Stimulated activated naive CD4-positive, alpha-beta T cell treated with Interleukin-2 at 50 U/mL for 16 hours (primary cell): ENCODE results near the gene CES1.
"Not testable (repeated sequence)": the region's sequence is repeated elsewhere in the genome, so short reads cannot be mapped to it uniquely, and the experiment has no call there.

Source experiments
- DNase-seq: peaks from one replicate; lab custom pipeline; 2025; lab: John Stamatoyannopoulos, UW

The CES1 gene

DNA sequence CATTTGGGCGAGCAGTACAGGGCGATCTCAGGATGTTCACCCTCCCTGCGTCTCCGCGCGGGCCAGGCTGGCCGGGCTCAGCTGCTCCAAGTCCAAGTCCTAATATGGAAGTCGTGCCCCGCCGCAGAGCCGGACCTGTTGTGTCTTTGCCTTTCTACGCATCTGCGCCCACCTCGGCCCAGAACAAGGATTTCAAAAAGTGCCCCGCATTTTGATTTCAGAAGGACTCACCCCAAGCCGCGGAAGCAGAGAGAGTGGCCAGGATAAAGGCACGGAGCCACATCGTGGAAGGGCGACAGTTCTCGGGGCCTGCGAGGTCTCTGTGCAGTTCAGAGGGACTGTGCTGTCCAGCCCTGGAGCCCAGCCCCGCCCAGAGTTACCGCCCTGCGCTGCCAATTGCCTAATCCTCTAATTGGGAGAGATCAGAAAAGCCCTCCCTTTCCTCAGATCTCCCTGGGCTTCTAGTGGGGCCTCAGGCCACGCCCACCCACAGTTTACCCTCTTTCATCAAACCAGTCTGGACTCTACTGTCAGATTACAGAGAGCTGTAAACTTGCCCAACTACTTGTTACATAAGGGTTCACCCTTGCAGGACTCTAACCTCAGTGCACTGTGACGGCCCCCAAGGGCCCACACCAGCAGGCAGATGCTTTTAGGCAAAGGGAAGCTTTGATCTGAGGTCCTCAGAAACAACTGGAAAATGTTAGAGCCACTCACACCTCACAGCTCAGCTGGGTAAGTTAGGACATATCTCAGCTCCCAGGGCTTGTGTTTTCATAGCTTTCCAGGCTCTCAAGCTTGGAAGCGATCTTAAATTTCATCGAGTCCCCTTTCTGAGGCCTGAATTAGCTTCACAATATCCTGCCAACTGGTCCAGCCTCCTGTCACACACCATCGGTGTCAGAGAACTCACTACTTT lies at the start of gene CES1:
CES1 (minus strand) TSS at position 324 of the 919 bp plus-strand sequence; CDS start at position 283, 41 bp downstream.
- DNase-seq: no peak

DNA sequence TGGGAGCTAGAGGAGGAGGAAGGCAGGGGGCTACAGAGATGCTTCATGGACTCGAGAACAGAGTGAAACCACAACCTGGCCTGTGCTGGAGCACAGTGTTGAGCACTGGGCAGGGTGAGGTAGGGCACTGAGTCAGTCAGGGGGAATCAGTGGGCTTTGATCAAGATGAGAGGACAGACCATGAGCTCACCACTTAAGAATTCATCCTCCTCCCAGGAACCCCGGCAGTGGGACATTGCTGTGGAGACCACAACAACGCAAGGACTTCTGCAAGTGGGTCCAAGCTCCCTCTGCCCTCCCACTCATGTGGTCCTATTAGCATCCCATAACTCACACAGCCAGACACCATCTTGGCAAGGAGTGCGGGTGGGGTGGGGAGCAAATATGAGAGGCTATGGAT lies 44.0 kb upstream of the CES1 start:
- DNase-seq: no peak

DNA sequence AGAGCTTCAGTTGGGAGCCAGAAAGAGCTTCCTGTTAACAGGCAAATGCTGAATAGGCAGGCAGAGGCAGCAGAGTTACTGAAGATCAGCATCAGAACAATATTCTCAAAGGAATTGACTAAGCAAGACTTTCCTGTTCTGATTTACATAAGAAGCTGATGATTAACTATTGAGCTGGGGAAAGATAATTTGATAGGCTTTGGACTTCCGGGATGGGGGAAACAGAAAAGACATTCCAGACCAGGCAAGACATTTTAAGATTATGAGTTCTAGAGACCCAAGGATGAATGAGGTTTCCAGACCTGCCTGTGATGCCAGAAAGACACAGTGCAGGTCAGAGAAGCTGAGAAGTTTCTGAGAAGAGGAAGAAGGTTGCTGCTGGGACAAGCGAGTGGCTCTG lies 42.4 kb upstream of the CES1 start, which contains the start of gene CES5A:
CES5A (minus strand) TSS at position 101 of the 400 bp plus-strand sequence. CDS start 152 bp downstream, outside the sequence.
- no peak for DNase-seq

DNA sequence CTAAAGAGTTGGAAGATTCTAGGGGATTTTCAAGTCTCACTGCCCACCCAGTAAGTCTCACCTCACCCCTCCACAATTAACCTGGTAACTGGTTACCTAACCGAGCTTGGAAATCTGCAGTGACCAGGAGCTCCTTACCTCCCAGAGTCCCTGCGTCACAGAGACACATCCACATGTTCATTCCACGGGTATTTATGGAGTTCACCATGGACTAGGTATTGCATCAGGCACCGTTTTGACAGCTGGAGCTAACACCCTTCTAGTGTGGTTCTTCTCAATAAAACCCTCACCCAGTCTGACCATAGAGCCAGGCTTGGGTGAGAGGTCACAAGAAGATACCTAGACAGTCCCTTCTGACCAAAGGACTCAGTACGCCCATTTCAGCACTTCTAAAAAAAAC lies 40.2 kb upstream of the CES1 start:
- DNase-seq: no peak

DNA sequence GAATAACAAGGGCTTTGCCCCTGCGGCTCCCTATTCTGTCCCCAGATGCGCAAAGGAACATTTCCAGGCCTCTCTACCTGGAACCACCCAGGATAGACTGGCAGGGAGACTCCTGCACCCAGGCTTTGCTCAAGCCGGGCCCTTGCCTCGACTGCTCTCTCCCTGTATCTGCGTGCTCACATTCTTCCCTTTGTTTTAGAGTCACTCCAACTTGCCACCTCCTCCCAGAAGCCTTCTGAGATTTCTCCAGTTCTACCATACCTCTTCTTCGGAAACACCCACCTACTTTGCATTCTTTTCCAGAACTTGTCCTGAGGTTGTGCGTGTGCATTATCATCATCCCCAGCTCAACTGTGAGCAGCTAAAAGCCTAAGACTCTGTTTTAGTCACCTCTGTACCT lies 39.2 kb upstream of the CES1 start:
- no peak for DNase-seq

DNA sequence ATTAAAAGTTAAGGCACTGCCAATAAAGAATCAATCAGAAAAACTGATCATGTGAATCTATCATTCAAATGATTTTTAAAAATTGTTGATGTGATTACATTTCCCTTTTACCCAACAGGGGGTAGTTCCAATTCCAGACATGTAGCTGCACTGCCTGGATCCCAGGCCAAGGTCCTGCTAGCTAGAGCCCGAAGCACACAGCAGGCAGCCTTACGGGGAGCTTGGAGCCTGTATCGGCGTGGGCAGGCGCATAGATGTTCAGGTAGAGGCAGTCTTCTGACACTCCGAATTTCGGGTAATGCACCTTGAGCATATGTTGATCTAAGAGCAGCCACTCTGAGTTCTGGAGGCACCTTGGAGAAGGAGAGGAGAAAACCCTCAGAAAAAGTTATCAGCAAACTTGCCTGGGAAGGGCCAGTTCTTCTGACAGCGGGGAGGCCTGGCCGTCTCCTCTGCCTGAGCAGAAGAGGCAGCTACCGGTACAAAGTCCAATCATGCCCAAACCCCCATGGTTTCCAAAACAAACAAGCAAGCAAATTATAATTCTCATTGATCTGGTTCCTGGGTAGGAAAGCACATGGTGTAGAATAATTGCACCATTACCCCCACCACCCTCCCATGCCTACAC lies 38.6 kb upstream of the CES1 start:
- no peak for DNase-seq

DNA sequence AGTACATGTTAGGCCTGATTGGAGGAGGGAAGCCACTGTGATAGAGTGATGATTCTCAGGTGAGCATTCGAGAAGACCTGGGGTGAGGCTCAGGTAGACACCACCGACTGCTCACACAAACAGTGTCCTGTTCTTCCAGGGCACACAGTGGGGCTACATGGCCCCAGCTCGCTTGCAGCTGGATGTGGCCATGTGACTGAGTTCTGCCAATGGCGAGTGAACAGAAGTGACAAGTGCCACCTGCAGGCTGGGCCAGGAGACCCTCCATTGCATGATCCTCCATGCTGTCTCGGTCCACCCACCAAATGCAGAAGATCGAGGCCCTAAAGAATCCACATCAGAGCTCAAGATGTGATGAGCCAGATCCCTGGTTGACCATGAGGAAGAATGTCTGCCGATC lies 36.1 kb upstream of the CES1 start:
- DNase-seq: no peak

DNA sequence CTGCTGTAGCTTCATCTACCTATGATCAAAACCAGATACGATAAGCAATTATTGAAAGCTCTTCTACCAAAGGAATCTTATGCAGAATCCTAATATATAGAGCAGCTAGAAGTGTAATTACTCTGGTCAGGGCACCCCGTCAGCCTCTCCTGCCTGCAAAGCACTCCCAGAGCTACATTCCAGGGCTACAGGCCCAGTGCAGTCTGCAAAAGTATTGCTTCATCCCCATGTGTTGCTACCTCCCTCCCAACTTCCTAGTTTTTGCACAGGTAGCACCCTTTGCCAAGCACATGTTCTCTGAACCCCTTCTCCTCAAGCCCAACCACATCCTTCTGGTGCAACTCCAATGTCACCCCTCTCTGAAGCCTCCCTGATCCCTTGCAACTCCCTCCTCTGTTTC lies 35.2 kb upstream of the CES1 start:
- no peak for DNase-seq

DNA sequence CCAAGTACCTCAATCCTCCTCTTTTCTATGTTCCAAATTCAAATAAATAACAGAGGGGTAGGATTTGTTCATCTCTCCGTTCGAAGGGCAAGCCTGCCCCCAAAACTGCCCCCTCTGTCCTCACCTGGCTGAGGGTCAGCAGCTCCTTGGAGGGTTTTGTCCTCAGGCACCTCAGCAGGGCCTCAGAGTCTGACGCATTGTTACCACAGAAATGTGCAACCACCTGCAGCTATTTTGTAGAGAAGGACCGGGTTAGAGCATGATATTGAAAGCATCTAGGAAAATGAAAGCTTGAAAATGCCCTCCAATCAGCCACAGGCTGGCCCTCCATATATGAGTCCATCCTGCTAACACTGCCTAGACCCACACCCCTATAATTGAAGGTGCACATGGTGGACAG lies 28.4 kb upstream of the CES1 start:
- no peak for DNase-seq

DNA sequence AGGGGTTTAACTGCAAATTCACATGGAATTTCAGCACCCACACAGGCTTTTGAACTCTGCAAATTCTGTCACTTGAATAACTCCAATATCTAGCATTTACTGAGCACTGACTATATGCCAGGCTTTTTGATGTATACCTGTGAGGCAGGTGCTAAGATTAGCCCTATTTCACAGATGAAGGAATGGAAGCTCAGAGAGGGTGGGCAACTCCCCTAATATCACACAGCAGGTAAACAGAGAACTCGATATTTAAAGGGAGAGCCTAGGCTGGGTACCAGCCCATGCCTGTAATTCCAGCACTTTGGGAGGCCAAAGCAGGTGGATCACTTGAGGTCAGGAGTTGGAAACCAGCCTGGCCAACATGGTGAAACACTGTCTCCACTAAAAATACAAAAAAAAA lies 24.8 kb upstream of the CES1 start:
- not testable (repeated sequence) for DNase-seq

DNA sequence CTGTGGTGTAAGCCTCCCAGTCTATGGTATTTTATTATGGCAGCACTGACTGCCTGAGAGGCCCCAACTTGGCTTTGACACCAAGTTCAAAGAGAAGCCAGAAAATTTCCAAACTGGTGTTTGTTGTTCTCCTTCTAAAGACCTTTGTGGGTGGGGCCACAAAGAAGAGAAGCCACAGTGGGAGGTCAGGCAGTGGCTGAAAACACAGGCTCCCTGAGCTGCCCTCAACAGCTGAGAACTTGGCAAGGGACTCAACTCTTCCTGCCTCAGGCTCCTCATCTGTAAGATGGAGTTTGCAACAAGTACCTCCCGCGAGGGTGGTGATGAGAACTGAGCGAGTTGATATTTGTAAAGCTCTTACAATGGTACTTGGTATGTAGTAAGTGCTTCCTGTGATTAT lies 24.1 kb upstream of the CES1 start:
- no peak for DNase-seq

DNA sequence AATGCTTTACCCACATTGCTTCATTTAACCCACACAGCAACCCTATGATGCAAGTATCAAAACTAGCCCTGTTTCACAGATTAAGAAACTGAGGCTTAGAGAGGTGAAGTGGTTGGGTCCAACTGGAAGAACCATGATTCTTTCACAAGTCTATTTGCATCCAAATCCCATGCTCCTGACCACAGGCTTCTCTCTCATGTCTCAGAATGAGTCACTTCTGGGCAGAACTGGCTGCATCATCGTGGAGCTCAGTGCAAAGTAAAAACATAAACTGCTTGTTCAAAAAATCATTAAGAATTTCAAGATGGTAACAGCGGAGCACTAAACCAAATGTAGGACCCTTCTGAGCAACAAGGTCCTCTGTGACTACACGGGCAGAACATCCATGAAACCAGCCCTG lies 20.2 kb upstream of the CES1 start:
- DNase-seq: no peak

DNA sequence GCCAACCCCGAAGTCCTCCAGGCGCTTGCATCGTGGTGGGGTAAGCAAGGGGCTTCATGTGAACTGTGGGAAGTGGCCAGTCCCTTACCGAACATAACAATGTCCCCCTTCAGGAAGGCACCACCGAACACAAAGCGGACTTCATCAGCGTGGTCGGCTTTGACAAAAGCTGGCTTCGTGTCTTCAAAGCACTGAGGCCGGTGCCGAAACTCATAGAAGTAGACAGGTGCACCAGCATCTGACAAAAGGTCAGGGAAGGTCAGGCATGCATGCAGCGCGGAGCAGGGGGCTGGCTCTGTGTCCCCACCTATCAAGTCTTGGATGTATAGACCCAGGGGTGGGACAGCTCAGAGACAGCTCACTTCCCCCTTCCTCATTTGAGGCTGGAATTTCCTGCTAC lies 16.6 kb upstream of the CES1 start:
- no peak for DNase-seq

DNA sequence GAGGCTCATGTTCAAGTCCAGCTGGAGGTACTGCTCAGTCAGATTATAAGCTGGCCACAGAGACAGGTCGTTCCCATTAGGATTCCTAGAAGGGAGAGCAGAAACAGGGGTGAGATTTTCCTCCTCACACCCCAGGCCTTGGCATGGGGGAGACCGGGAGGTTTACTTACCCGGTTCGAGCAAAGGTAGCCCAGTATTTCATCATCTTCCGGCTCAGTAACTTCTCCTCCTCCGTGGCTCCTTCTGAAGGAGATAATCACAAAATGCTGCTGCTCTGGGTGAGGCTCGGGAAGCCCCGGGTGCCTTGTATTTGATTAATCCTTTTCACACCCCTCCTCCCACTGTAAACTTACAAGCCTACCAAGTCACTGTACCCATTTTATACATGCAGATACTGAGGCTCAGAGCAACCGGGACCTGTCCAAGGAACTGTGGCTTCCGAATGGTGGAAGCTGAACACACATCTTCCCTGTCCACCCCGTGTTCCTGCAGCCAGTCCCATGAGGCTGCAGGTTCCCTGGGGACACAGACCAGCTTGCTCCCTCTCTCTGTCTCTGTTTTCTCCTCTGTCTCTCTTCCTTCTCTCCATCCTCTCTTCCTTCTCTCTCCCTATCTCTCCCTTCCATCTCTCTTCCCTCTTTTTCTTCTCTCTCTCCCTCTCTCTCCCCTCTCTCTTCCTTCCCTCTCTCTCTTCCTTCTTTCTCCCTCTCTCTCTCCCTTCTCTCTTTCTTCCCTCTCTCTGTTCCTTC lies 13.9 kb upstream of the CES1 start:
- no peak for DNase-seq

DNA sequence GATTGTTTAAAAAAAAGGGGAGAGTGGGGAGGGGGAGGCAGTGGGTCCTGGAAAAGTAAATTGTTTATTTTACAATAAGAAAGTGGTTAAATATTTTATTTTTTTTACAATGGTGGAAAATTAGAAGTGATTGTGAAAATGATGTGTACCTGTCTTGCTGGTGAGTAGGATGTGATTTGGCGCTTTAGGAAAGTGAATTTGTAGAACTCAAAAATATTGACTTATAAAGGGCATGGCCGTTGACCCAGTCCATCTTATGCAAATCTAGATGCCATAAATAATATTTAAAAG lies 10.2 kb upstream of the CES1 start:
- no peak for DNase-seq

DNA sequence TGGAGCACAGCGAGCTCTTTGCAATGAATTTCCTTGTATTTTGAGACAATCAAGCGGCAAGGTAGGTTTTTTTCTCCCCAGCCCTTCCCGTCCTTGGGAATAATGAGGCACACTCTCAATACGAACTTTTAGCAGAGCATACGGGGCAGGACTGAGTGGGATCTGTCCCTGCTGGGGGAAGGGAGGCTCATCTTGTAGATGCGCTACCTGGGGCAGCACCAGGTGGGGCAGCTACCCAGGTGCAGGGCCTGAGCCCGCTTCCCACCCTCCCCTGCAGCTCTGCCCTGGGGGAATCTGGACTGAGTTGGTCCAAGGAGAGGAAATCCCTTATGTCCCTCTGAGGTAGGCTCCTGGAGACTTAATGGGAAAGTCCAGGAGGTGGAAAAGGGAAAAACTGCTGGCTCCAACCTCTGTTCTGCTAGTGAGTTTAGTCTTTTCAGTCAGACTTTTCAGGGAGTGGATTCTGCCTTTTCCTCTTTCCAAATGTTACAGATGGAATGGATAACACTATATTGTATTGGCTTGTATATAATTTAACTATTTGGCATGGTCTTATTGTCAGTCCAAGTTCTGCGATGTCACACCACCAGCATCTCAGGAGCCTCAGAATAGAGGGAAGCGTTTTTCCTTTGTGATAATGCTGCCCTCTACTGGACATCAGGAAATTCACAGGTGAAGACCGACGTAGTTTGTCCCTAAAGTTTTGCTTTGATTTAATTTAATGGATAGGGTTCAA lies 9.6 kb upstream of the CES1 start:
- DNase-seq: no peak

DNA sequence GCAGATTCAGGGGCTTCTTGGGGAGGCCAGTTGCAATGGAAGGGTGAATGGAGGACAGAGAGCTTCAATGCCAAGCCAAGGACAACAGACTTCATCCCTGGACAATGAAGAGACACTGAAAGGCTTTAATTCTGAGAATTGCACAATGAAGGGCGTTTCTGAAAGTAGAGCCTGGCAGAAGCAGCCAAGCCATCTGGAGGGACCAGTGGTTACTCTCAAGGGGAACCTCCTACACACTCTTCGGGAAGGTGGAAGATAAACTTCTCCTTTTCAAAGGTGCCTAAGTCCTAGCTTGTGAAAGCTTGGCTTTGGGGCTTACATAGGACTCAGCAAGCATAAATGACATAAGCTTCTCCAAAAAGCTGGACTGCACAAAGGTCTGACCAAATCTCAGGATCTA lies 6.2 kb upstream of the CES1 start:
- no peak for DNase-seq

DNA sequence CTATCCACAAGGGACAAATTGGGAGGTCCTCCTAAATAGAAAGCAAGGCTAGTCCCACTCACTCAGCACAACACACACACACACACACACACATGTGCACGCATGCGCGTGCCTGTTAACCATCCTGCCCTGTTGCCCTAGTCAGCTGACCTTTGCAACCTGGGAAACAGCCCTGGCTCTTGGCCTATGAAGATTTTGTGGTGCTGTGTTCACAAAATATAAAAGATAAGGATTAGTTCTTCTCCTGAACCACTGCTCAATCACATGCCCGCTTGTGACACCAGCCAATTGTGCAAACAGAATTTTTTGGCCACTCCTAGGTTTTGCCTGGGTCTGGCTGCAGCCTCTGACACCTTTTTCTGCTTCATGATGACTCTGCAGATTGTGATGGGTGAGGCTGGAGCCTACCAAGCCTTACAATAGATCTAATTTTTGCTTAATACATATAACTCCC lies 3.3 kb upstream of the CES1 start:
- no peak for DNase-seq

DNA sequence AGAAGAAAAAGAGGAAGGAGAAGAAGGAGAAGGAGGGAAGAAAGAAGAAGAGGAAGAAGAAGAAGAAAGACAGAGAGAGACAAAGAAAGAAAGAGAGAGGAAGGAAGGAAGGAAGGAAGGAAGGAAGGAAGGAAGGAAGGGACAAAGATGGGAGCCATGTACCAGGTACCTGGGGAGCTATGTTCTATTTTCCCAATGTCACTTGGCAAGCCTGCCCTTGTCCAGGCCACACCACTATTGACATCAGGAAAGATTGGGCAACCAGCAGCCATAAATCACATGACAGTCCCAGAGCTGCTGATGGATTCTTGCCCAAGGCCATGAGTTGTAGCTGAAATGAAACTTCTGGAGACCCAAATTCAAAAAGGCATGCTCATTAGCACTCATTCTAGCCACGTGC lies 2.7 kb upstream of the CES1 start:
- DNase-seq: no peak

DNA sequence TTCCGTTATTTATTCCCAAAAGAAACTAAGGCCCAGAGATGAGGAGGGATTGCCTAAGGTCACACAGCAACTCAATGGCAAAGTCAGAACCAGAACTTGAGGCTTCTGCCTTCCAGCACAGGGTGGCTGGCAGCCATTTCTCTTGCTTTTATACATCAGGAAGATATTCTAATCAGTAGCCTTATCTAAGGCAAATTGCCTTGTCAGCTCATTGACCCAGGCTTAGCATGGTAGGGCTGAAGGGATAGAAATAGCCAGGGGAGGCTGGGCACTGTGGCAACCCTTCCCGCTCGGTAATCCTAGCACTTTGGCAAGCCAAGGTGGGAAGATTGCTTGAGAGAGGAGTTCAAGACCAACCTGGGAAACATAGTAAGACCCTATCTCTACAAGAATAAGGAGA lies 2.3 kb upstream of the CES1 start:
- DNase-seq: not testable (repeated sequence)

DNA sequence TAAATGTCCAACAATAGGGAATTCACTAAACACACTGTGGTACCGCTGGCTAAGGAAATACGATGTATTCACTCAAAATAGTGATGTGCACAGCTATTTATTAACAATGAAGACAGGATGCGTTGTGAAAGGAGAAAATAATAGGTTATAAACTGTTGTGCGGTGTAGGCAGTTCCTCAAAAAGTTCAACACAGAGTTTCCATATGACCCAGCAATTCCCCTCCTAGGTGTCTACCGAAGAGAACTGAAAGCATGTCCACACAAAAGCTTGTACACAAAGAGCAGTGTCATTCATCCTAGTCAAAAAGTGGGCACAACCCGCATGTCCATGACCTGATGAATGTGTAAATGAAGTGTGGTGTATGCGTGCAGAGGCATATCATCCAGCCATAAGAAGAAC lies 1.2 kb upstream of the CES1 start:
- no peak for DNase-seq

DNA sequence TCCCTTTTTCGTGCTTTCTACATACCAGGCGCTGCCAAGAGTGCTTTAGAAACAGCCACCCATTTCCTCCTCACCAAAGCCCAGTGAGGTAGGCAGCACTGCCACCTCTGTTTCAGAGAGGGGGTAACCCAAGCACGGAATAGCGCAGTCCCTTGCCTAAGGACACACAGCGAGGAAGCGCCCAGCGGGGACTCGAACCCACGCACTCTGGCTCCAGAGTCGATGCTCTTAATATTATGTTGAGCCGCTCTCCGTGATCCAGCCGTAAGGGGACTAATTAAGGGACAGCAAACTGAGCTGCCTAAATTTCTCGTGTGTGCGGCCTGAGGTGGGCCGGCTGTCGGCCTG lies 497 bp downstream of the CES1 start:
- DNase-seq: no peak
